IPS DF 19.7 (cell line): ENCODE data around the gene SOWAHC.
"Not testable (repeated sequence)": the region's sequence is repeated elsewhere in the genome, so short reads cannot be mapped to it uniquely, and the experiment has no call there.

ENCODE experiments used
- DNase-seq: peaks from one replicate; pipeline ENCODE4 v3.0.0-alpha.2; 2013; ENCODE audit warnings: low read depth, low spot score

Gene SOWAHC

GRCh38 chr2:109613922-109614714 is at the start of gene SOWAHC, which contains the start of gene SEPTIN10:
SOWAHC (plus strand) TSS chr2:109614364; CDS start chr2:109614490, 126 bp downstream.
SEPTIN10 (minus strand) TSS chr2:109613966; CDS start chr2:109613827, 139 bp downstream.
- DNase-seq: peak; percentile 94

- no peak for DNase-seq
Measured at GRCh38 chr2:109575373-109575772, 38.8 kb upstream of the SOWAHC start.

DNA sequence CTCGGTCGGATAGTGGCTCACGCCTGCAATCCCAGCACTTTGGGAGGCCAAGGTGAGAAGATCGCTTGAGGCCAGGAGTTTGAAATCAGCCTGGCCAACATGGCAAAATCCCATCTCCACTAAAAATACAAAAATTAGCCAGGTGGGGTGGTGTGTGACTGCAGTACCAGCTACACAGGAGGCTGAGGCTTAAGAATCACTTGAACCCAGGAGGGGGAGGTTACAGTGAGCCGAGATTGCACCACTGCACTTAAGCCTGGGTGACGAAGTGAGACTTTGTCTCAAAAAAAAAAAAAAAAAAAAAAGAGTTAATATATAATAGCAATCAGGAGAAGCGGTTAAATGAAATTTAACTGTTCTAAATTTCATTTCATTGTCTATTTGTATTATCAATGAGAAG is 36.5 kb upstream of the SOWAHC start:
- not testable (repeated sequence) for DNase-seq

GRCh38 chr2:109582928-109583895 is 31.0 kb upstream of the SOWAHC start:
- no peak for DNase-seq

DNA sequence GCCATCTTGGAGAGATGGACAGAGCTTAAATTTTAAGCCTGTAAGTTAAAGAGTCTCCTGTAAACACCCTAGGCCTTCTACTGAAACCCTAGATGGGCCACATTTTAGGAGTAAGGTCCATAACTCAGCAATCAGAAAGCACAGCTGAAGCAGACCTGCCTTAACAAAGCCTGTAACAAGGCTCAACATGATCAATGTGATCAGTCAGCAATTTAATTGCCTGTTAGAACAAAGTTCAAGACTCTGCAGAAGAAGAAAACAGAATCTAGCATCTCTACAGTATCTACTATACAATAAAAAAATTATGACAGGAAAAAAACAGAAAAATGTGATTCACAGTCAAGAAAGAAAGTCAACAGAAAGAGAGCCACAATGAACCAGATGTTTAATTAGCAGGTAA is 27.5 kb upstream of the SOWAHC start:
- no peak for DNase-seq

- DNase-seq: no peak
Measured at GRCh38 chr2:109591206-109591605, 23.0 kb upstream of the SOWAHC start.

GRCh38 chr2:109592905-109593304 is 21.3 kb upstream of the SOWAHC start:
- DNase-seq: no peak

DNA sequence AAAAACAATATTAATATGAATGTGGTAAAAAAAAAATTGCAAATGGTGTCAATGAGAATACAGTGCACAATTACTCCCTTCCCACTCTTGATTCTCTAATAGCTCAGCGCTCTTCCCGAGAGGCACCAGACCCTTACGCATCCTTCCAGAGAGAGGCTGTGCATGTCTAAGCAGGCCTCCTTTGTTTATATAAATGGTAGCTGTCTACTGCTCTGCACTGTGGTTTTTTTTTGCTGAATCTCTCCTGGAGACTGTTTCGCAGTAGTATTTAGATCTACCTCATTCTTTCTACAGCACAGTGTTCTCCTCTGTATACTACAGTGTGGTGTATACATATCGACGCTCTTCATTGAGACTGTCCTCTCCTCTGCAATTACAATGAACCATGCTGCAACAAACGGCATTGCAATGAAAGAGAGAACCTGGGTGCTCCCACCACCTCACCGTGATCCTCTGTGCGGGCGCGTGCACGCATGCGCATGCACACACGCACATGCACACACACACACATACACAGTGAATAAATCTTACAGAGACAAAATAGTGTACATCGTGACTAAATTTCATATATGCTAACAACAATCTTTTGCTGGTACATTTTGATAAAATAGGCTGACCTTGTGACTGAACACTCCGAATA is 19.8 kb upstream of the SOWAHC start:
- no peak for DNase-seq

DNA sequence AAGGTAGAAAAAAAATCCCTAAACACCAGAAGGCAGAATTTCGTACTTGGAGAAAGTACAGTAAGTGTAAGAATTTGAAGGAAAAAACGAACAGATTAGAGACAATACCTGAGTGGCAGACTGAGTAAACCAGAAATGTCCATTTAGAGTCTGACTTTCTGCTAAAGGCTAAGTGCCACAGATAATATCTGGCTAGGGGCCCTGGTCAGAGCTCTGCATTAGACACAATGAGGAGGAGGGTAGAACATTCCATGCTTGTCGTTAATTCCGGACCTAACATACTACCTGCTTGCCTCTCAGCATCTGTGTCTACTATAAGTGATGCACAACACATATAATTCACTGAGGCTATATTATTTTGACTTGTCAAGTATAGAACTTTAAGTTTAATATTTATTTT is 18.5 kb upstream of the SOWAHC start:
- DNase-seq: no peak

GRCh38 chr2:109597283-109597682 is 16.9 kb upstream of the SOWAHC start:
- DNase-seq: no peak

GRCh38 chr2:109601783-109602182 is 12.4 kb upstream of the SOWAHC start:
- DNase-seq: no peak

GRCh38 chr2:109602617-109603188 is 11.5 kb upstream of the SOWAHC start:
- no peak for DNase-seq

DNA sequence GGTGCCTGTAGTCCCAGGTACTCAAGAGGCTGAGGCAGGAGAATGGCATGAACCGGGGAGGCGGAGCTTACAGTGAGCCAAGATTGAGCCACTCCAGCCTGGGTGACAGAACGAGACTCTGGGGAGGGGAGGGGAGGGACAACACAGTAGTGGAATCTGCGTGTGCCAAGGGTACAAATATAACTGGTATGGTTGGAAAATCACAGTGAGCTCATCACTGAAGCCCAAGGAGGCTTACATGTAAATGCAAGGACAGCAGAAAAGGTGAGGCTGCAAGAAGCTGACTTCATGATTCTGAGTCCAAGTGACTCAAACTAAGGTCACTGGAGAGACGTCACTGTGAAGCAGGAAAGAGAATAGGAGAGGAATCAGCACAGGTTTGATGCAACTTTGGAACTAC is 9.6 kb upstream of the SOWAHC start:
- no peak for DNase-seq

GRCh38 chr2:109607766-109608165 is 6.4 kb upstream of the SOWAHC start:
- no peak for DNase-seq

DNA sequence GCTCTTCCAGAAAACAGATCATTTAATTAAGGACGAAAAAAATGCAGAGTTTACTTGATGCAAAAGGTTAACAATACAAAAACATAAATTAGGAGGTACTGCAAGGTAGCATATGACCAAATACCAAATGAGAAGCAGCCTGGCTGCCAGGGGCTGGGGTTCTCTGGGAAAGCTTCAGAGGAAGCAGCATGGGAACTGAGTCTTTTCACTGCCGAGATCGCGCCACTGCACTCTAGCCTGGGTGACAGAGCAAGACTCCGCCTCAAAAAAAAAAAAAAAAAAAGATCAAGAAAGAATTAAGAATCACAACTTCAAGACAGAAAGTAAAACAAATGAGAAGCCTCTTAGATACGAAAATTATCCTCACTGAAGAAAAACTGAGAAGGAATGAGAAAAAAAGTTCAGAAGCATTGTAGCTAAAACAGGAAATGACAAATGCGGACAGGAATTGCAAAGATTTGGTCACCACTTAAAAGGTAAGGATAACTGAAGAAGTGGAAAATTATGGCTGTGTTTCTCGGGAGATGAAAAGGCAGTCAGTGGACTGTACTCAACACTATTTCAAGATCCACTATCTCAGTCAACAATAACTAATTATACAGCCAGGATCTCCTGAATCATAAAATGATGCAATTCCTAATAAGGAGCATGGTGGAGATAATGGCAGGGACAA is 4.7 kb upstream of the SOWAHC start:
- DNase-seq: no peak

- DNase-seq: no peak
Measured at GRCh38 chr2:109611467-109612095, 2.6 kb upstream of the SOWAHC start.

DNA sequence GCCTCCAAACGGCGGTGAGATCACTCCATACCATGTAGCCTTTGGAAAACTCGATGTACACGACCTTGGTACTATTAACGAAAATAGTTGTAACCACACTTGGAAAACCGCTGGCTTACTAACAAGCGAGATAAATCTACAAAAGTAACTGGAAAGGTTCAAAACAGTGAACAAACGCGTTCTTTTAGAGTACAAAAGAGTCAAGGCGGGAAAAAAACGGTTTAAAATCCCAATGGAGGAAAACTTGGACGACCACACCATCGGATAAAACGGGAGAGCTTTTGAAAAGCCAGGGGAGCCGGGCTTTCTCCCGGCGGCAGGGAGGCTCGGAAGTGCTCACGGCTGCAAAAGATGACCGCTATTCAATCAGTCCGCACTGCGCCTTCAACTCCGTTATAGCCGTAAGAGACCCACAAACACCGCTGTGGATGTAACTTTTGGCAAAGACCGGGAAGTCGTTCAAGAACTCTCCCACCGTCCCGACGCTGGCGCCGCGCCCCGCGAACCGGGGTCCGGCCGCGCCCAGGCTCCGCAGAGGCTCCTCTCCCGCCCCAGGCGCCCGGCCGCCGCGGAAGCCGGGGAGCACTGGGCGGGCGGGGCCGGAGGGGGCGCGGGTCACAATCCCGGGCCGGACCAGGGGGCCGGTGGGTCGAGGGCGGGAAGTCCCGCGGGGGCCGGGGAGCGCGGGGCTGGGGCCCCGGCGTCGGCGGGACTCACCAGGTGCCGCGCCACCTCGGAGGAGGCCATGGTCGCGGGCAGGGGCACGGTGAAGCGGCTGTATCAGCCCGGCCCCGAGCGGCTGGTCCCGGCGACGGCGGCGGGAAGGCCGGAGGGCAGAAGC is 863 bp upstream of the SOWAHC start:
- DNase-seq: no peak

- DNase-seq: no peak
Measured at GRCh38 chr2:109614715-109615636, 812 bp downstream of the SOWAHC start.
